HepG2 (cell line): ENCODE data around the gene ABHD12. TPM values are rescaled to one million over a fixed set of nuclear protein-coding genes. Genes with fewer than 3 reads are reported as not detected.

Experiments
- CCDC6 ChIP-seq: sonication (generic); formaldehyde crosslinking; IDR thresholded peaks from 2 replicates; pipeline ENCODE4 v1.8.1; 2022; ENCODE audit warnings: mild to moderate bottlenecking, missing genetic modification reagents, moderate library complexity
- CHCHD3 ChIP-seq: sonication (generic); formaldehyde crosslinking; IDR thresholded peaks from 2 replicates; pipeline ENCODE4 v1.8.0; 2022; ENCODE audit warnings: mild to moderate bottlenecking, missing genetic modification reagents, moderate library complexity
- DMTF1 ChIP-seq: sonication (generic); formaldehyde crosslinking; IDR thresholded peaks from 2 replicates; pipeline ENCODE4 v1.4.0; 2020; ENCODE audit warnings: mild to moderate bottlenecking, missing genetic modification reagents
- EEA1 ChIP-seq: sonication (generic); formaldehyde crosslinking; IDR thresholded peaks from 2 replicates; pipeline ENCODE4 v1.5.1; 2020; ENCODE audit warnings: mild to moderate bottlenecking, missing genetic modification reagents, borderline replicate concordance
- GFI1 ChIP-seq: sonication (generic); formaldehyde crosslinking; IDR thresholded peaks from 2 replicates; pipeline ENCODE4 v1.5.0; 2020; ENCODE audit warnings: missing genetic modification reagents, mild to moderate bottlenecking, borderline replicate concordance
- GMEB2 ChIP-seq: IDR thresholded peaks from 2 replicates; pipeline ENCODE4 v1.6.1; 2016; ENCODE audit warnings: missing biosample characterization, missing genetic modification reagents, low read depth
- GPN1 ChIP-seq: sonication (generic); formaldehyde crosslinking; IDR thresholded peaks from 2 replicates; pipeline ENCODE4 v1.5.1; 2020; ENCODE audit warnings: missing genetic modification reagents, borderline replicate concordance
- KLF12 ChIP-seq: sonication (generic); formaldehyde crosslinking; IDR thresholded peaks from 2 replicates; pipeline ENCODE4 v1.4.0; 2020; ENCODE audit warnings: missing genetic modification reagents, borderline replicate concordance
- MLX ChIP-seq: IDR thresholded peaks from 2 replicates; pipeline ENCODE4 v1.6.1; 2016
- MTF1 ChIP-seq: sonication (generic); formaldehyde crosslinking; IDR thresholded peaks from 2 replicates; pipeline ENCODE4 v1.5.0; 2020; ENCODE audit warnings: missing genetic modification reagents
- NFATC3 ChIP-seq: sonication (generic); formaldehyde crosslinking; IDR thresholded peaks from 2 replicates; pipeline ENCODE4 v1.5.1; 2020; ENCODE audit warnings: mild to moderate bottlenecking, missing genetic modification reagents
- PBX3 ChIP-seq: sonication (generic); formaldehyde crosslinking; IDR thresholded peaks from 2 replicates; pipeline ENCODE4 v1.8.1; 2023; ENCODE audit warnings: missing genetic modification reagents, inconsistent platforms, borderline replicate concordance
- SKIL ChIP-seq: sonication (generic); formaldehyde crosslinking; IDR thresholded peaks from 2 replicates; pipeline ENCODE4 v1.8.0; 2022; ENCODE audit warnings: missing genetic modification reagents, mild to moderate bottlenecking, moderate library complexity, borderline replicate concordance
- TEAD2 ChIP-seq: sonication (generic); formaldehyde crosslinking; IDR thresholded peaks from 2 replicates; pipeline ENCODE4 v1.9.0; 2021; ENCODE audit warnings: missing genetic modification reagents
- ZBTB1 ChIP-seq: sonication (generic); formaldehyde crosslinking; IDR thresholded peaks from 2 replicates; pipeline ENCODE4 v1.4.0; 2020; ENCODE audit warnings: missing genetic modification reagents, borderline replicate concordance
- ZBTB46 ChIP-seq: sonication (generic); formaldehyde crosslinking; IDR thresholded peaks from 2 replicates; pipeline ENCODE4 v1.4.0; 2020; ENCODE audit warnings: mild to moderate bottlenecking, missing genetic modification reagents, borderline replicate concordance
- ZNF441 ChIP-seq: sonication (generic); formaldehyde crosslinking; IDR thresholded peaks from 2 replicates; pipeline ENCODE4 v1.7.0; 2021; ENCODE audit warnings: missing genetic modification reagents, borderline replicate concordance
- ZNF781 ChIP-seq: sonication (generic); formaldehyde crosslinking; IDR thresholded peaks from 2 replicates; pipeline ENCODE4 v1.5.1; 2020; ENCODE audit warnings: borderline replicate concordance, mild to moderate bottlenecking, missing genetic modification reagents; ENCODE audit errors: not compliant biosample characterization
- polyA plus RNA-seq, 8 experiments: library from polyadenylated mRNA; depleted of rRNA in 3 of 8; stranded (reverse) in 7 of 8; unstranded in 1 of 8; fragments of >200 nt; fragmentation: Illumina TruSeq in 4 of 8; extraction: Trizol in 4 of 8; gene quantifications; 2 replicates each; pipeline versions ENCODE4 v1.2.1 to v1.2.3, GENCODE V29; 2011 to 2016; ENCODE audit warnings: low read depth in 4 of 8, missing spikeins in 1 of 8, mixed read lengths in 1 of 8; ENCODE audit not compliant: insufficient read depth in 1 of 8
- total RNA-seq, 5 experiments: library from RNA; depleted of rRNA; stranded (reverse); fragments of >200 nt; fragmentation: Illumina TruSeq; extraction: Trizol; gene quantifications; 2 replicates each; pipeline ENCODE4 v1.2.3, GENCODE V29; 2016; ENCODE audit warnings: low read depth in 1 of 5

ABHD12 gene
- total and polyA plus RNA-seq, 2 of the 13 experiments (the other 11 are each of a cell fraction or from before 2014, with no cell fraction given), result 23.5 to 72.1 TPM

GRCh38 chr20:25336561-25337422 lies 53.8 kb downstream of the ABHD12 start (continued):
- TF ChIP-seq GPN1 (CRISPR knock-in tag) (no peak), MLX (CRISPR knock-in tag) (no peak), KLF12 (CRISPR knock-in tag) (no peak), EEA1 (no peak), CCDC6 (CRISPR knock-in tag) (no peak), GMEB2 (CRISPR knock-in tag) (no peak), CHCHD3 (CRISPR knock-in tag) (no peak), ZNF781 (peak; percentile 52), TEAD2 (CRISPR knock-in tag) (no peak), DMTF1 (CRISPR knock-in tag) (no peak), NFATC3 (CRISPR knock-in tag) (no peak), ZBTB1 (CRISPR knock-in tag) (no peak), ZBTB46 (CRISPR knock-in tag) (no peak), SKIL (CRISPR knock-in tag) (no peak), GFI1 (0 out of 2 replicates have a peak, but pooled peaks have one; percentile 45), MTF1 (CRISPR knock-in tag) (no peak), PBX3 (no peak), ZNF441 (CRISPR knock-in tag) (no peak)
